ENCODE measurements around the gene ALG14. TPM values are rescaled to one million over a fixed set of nuclear protein-coding genes. Genes with fewer than 3 reads are reported as not detected.

Gene ALG14
- total RNA-seq, 1 donor from 2014 or later: 1.6 TPM

DNA sequence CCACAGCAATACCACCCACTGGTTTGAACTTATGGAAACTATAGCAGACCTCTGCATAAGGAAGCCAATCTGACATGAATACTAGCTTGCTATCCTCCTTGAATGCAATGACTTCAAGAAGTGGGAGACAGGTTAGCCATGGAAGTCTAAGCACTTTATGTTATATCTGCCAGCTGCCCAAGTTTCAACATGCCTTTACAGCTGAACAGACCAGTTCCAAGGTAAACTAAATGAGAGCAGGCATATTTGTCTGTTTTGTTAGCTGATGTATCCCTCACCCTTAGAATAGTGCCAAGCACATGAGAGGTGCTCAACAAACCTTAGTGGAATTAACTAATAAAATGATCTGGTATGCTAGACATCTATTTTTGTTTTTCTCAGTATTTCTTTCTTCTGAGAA is 65.1 kb downstream of the ALG14 start:
- DNase-seq (ENCODE audit: low read depth in 2 of 2): no peak

DNA sequence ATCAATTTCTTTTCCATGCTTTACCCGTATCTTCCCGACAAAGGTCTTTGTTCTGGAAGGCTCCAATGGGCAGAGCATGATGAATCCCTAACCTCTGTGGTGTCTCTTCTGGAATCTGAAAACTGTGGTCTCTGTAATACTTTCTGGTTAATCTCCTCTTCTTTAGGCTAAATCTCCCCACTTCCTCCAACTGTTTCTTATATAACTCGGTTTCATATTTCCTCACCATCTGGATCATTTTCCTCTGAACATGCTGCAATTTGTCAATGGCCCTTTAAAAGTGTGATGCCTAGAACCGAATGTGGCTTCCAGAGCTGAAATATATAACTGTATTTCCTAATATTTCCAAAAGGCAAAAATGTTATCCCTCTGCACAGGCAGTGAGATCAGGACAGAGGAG is 66.1 kb downstream of the ALG14 start:
- DNase-seq (ENCODE audit: low read depth in 2 of 2): no peak

DNA sequence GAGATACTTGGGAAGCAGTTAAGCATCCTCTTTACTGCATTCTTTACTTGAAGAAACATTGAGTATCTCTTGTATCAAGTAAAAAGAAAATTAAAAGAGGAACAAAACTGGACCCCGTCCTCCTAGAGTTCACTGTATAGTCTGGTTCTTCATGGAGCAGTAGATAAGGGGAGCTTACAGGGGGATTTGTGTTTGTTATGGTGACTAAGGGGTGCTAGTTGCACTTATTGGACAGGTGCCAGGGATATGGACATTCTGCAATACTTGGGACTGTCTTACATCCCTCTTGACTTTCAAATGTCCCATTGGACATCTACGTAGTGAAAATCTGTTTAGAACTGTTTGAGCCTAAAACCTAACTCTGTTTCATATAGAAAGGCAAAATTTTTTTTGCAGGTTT is 67.2 kb downstream of the ALG14 start:
- no peak for DNase-seq (ENCODE audit: low read depth in 2 of 2)

GRCh38 chr1:95004013-95004412 is 68.7 kb downstream of the ALG14 start:
- no peak for DNase-seq (ENCODE audit: low read depth in 2 of 2)

GRCh38 chr1:95003433-95003738 is 69.4 kb downstream of the ALG14 start:
- DNase-seq (ENCODE audit: low read depth in 2 of 2): peak in 1 of 2 donors; percentile 33

DNA sequence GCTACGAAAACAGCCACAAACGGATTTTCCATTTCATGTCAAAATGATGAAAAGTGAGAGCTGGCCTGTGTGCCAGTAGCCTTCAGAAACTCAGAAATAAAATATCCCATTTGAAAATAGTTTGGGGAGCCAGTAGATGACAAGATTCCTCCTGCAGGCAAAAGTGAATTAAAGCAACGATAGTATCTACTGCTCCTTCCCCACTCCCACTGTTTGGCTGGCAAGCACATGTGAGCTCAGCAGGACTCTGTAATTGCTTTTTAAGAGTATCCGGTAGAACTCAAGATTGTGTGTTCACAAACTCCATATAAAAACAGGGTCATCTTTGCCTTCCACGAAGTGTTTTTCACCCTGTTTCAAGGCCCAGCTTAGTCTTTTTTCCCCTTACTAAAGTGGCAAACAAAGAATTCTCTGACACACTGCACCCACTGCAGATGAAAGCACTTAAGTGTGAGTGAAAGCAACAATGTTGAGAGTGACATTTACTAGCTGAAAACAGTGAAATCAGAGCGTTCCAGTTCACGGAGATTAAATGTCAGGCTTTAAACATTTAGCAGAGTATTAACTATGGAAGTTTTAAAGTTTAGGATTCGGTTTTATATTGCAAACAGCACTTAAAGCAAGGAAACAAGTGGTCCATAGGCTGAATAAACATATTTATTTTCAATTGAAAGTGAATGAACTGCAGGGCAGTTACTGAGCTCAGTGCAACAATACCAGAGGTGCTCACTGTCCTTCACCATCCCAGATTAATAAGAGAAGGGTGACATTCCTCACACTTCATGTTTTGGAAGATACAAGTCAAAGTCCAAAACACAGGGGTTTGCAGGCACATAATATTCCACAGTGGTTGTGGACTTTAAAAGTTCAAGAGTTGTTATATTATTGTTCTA is 70.0 kb downstream of the ALG14 start:
- peak in 1 of 2 donors; percentile 29 for DNase-seq (ENCODE audit: low read depth in 2 of 2)

- DNase-seq (ENCODE audit: low read depth in 2 of 2): no peak
Measured at GRCh38 chr1:95002164-95002539, 70.6 kb downstream of the ALG14 start.

DNA sequence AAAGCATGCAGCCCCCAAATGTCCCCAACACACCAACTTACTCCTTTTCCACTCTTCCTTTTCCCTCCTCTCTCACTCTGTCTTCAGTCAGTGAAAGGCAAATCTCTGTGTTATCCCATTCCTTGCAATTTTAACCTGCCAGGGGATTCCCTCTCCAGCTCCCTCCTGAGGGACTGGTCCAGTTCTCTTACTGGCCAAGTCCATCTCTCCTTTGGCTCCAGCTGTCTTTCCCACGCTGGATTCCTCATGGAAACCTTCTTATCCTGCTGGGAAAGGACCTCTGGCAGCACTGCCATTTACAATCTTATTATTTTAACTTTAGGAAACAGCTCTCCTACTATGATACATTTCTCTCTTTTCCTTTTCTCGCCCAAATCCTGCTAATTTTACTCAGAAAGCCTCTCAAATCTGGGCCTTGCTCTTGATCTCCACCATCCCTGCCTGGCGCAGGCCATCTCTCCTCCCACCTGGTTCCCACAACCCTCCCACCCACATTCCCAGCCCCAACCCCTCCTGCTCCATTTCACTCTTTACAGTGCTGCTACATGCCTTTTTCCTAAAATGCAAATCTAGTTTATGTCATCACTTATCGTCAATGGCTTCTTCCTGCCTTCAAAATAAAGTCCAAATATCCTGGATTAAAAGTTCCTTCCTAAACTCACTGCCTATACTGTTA is 73.2 kb downstream of the ALG14 start:
- no peak for DNase-seq (ENCODE audit: low read depth in 2 of 2)

DNA sequence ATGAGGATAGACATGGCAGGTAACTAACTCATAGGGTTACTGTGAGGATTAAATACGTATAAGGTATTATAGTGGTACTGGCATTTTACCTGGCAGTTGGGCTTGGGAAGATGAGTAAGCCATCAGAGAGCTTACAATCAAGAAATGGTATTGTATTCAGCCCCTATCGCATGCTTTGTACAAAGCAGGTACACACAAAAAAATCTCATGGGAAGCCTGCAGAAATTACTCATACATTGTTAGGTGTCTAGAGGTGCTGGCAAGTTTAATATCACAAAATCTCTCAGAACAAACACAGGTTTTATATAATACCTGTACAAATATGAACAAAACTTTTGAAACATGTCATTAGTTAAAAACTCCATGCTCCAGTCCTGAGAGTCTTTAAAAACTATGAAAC is 74.0 kb downstream of the ALG14 start:
- DNase-seq (ENCODE audit: low read depth in 2 of 2): no peak

DNA sequence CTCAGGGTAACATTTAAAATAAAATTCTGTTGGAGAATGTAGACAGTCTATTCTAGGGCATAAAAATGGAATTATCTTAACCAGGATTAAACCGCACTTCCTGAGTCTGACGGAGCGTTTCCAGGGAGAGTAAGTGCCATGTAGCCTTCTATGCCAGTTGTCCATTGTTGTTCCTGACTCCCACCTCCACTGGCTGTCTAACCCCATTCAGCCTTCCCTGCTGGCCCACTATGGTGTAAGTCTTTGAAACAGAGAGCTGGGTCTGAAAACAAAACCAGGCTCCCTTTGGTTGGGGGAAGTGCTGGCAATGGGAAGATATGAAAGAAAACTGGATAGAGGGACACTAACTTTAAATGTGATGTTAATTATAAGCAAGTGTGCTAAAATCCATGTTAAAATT is 74.6 kb downstream of the ALG14 start:
- DNase-seq (ENCODE audit: low read depth in 2 of 2): no peak

DNA sequence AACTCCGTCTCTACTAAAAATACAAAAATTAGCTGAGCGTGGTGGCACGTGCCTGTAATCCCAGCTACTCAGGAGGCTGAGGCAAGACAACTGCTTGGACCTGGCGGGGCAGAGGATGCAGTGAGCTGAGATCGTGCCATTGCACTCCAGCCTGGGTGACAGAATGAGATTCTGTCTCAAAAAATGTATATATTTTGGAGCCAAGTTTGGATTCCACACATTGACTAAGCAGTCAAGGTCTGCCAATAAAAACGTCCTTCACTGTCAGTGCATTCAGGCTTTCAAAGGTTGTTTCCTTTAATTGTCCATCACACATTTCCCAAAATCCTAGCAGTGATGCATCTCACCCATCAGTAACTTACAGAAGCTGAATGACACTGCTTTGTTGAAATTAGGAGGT is 77.2 kb downstream of the ALG14 start:
- DNase-seq (ENCODE audit: low read depth in 2 of 2): peak in 1 of 2 donors; percentile 56

DNA sequence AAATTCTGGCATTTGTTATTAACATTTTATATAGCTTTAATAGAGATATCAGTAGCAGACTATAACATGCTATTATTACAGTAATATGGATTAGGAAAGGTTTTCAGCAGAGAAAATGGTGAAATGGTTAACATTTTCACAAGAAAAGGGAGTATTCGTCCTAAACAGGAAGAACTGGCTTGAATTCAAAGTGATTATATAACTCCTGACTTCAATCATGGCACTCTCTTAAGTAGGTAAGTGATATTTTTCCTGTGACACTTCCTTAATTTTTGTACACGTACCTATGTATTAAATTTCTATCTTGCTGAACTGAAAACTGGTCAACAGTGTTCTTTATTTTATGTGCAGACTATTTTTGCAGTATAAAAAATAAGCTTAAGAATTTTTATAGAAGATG is 77.9 kb downstream of the ALG14 start:
- no peak for DNase-seq (ENCODE audit: low read depth in 2 of 2)

GRCh38 chr1:94993931-94994645 is 78.7 kb downstream of the ALG14 start:
- DNase-seq (ENCODE audit: low read depth in 2 of 2): peak; percentile 48 to 67

GRCh38 chr1:94992863-94993563 is 79.7 kb downstream of the ALG14 start:
- DNase-seq (ENCODE audit: low read depth in 2 of 2): no peak

DNA sequence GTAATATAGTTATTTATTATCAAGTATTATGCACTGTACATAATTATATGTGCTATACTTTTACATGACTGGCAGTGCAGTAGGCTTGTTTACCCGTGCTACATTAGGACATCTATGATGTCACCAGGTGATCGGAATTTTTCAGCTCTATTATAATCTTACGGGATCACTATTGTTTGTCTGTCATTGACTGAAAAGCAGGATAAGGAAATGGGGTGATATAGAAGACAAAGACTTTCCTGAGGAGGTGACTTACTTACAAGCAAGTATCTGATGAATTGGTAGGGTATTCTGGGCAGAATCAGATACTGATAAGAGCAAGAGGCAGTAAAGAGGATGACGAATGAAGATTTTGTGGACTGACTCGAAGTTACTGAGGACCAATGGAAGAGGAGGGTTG is 80.6 kb downstream of the ALG14 start:
- DNase-seq (ENCODE audit: low read depth in 2 of 2): peak; percentile 42 to 72

- peak; percentile 92 to 99 for DNase-seq (ENCODE audit: low read depth in 2 of 2)
Measured at GRCh38 chr1:94989911-94990473, 82.8 kb downstream of the ALG14 start.

- peak; percentile 27 to 75 for DNase-seq (ENCODE audit: low read depth in 2 of 2)
Measured at GRCh38 chr1:94989398-94989797, 83.4 kb downstream of the ALG14 start.

- peak; percentile 22 to 84 for DNase-seq (ENCODE audit: low read depth in 2 of 2)
Measured at GRCh38 chr1:94988356-94988755, 84.4 kb downstream of the ALG14 start.

- peak in 1 of 2 donors; percentile 12 for DNase-seq (ENCODE audit: low read depth in 2 of 2)
Measured at GRCh38 chr1:94986783-94987182, 86.0 kb downstream of the ALG14 start.

- DNase-seq (ENCODE audit: low read depth in 2 of 2): peak; percentile 51 to 87
Measured at GRCh38 chr1:94983171-94983739, 89.5 kb downstream of the ALG14 start.

DNA sequence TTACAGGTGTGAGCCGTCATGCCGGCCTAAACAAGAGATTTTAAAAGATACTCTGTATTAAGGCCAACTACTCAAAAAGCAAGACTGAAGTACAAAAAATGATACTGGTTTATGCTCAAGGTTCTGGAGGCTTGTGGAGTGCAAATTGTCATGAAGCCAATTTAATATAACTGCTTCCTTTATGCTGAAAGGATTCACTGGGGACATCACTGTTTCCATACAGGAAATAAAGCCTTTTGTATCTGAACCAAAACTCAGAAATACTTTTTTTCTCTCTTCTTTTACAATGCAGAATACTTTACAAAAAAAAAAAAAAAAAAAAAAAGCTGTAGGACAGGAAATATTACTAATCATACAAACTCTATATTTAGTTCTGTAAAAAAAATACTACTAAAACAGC is 90.4 kb downstream of the ALG14 start:
- peak; percentile 59 to 95 for DNase-seq (ENCODE audit: low read depth in 2 of 2)

Measured in lung microvascular endothelial cell (primary cell).